ENCODE data around the gene RAB44.
"Not testable (repeated sequence)": the region's sequence is repeated elsewhere in the genome, so short reads cannot be mapped to it uniquely, and the experiment has no call there.

Gene RAB44

DNA sequence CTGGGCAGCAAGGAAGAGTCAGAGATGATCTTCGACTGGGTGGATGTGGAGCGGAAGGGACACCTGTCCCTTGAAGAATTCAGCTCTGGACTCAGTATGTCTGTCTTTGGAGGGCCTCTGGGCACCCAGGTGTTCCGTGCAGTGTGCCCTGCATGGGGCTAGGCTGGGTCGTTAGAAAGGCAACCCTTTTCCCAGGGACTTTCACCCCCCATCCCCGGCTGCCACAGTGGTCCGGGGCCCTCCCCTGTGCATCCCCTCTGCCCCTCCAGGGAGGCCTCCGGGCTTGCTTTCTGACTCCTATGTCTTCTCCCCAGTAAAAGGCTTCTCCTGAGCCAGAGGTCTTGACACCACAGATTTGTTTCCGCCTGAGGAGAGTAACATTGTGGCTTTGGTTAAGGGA is 16.2 kb downstream of the RAB44 start:
- DNase-seq (ENCODE audit: low spot score) = no peak

DNA sequence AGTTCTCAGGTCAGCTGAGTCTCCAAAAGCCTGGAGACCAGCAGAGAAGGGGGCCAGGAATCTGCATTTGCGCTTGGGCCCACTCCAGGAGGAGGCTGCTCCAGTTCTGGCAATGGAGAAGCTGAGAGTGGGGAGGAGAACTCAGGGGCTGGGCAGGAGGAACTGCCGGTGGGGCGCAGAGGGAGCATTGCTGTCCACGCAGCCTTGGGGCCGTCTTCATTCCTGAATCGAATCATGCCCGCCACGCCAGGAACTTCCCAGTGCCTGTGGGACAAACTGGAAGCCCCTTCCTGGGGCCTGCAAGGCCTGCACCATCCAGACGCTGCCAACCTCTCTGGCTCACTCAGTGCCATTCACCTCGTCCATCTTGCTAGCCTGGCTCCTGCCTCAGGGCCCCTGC is 16.9 kb downstream of the RAB44 start:
- no peak for DNase-seq (ENCODE audit: low spot score)

GRCh38 chr6:36715469-36715868 is 17.8 kb downstream of the RAB44 start:
- no peak for DNase-seq (ENCODE audit: low spot score)

GRCh38 chr6:36716476-36717093 is 19.0 kb downstream of the RAB44 start:
- DNase-seq (ENCODE audit: low spot score) = no peak

GRCh38 chr6:36717231-36717825 is 19.7 kb downstream of the RAB44 start:
- no peak for DNase-seq (ENCODE audit: low spot score)

GRCh38 chr6:36717871-36718540 is 20.4 kb downstream of the RAB44 start:
- DNase-seq (ENCODE audit: low spot score) = no peak

- DNase-seq (ENCODE audit: low spot score) = no peak
Observed at GRCh38 chr6:36718560-36718959, 20.9 kb downstream of the RAB44 start.

GRCh38 chr6:36719126-36719525 is 21.5 kb downstream of the RAB44 start:
- DNase-seq (ENCODE audit: low spot score) = no peak

DNA sequence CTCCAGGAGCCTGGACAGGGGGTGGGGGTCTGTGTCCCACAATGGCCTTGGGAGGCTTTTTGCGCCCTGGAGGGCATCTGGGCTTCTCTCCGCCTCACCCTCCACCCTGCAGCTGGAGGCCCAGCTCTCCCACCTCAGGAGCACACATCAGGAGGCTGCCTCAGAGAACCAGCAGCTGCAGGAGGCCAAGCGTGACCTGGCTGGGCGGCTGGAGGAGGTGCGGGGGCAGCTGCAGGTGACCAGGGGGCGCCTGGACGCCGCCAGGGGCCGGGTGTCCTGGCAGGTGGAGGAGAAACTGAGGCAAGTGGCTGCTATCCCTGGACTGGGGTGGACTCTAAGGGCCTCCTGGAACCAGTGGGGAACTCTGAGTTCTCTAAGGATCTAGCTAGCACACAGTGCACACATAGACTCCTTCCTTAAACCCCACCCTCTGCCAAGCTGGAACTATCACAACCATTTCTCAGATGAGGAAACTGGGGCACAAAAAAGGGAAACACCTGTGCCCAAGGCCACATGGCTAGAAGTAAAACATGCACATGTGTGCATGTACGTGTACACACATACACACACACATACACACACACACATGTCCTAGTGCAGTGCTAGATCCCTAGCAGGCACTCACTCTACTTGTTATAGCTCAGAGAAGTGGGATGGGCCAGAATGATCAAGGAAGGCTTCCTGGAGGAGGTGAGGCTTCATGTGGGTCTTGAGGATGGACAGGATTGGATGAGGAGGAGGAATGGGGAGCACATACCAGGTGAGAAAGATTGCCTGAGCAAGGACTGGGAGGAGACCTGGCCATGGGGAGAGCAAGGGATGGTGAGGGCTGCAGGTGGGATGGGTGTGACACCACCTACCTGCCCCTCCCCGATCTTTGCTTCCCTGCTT is 22.9 kb downstream of the RAB44 start:
- DNase-seq (ENCODE audit: low spot score) = no peak

DNA sequence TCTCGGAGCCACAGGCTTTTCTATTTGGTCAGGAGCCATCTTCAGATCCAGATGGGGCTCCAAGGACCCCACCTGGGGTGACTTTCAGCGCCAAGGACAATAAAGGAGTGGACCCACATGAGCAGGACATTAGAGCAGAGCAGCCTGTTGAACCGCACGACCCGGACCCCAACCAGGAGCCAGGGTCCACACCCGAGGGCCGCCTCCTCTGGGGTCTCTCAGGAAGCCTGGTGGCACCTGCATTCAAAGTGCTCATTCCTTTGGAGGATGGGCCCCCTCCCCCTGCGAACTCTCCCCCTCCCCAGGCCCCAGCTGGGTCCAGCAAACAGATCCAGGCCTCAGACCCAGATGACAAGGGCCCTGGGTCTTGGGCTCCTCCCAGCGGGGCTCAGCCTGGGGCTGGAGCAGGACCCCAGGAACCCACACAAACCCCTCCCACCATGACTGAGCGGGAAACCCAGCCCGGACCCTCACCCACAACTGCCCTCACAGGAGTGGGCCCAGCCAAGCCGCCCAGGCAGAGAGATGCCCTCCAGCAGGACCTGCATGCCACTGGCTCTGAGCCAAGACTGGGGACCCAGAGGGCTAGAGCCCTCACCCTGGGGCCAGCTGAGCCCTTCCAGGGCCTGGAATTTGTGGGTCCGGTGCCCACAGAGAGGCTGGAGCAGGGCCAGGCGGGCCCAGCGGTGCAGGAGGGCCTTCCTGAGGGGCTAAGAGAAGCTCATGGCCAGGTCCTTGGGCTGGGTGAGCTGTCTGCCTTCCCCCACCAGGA is 23.9 kb downstream of the RAB44 start:
- no peak for DNase-seq (ENCODE audit: low spot score)

GRCh38 chr6:36722365-36722764 is 24.7 kb downstream of the RAB44 start:
- DNase-seq (ENCODE audit: low spot score) = no peak

DNA sequence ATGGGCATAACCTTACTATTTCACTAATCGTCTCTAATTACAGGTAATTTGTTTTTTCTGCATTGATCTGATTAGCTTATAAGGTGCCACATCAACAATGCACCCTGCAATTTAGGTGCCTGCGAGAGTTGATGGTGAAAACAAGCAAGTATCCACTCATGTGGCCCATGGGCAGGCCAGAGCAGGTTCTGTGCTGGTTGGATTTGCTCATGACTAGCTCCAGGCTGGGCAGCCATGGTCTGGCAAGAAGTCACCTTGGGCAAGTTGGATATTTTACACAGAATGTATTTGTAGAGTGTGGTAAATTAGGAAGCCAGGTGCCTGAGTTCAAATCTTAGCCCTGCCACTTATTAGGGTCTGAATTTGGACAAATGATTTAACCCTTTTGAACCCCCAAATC is 25.3 kb downstream of the RAB44 start:
- no peak for DNase-seq (ENCODE audit: low spot score)

DNA sequence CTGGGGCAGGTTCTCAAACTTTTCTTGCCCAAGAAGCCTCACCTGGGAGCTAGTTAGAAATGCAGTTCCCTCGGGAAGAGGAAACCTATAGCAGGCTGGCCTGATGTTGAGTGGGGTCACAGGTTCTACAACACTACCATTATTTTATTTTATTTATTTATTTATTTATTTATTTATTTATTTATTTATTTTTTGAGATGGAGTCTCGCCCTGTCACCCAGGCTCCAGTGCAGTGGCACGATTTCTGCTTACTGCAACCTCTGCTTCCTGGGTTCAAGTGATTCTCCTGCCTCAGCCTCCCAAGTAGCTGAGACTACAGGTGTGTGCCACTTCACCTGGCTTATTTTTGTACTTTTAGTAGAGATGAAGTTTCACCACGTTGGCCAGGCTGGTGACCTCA is 26.4 kb downstream of the RAB44 start:
- DNase-seq (ENCODE audit: low spot score) = not testable (repeated sequence)

DNA sequence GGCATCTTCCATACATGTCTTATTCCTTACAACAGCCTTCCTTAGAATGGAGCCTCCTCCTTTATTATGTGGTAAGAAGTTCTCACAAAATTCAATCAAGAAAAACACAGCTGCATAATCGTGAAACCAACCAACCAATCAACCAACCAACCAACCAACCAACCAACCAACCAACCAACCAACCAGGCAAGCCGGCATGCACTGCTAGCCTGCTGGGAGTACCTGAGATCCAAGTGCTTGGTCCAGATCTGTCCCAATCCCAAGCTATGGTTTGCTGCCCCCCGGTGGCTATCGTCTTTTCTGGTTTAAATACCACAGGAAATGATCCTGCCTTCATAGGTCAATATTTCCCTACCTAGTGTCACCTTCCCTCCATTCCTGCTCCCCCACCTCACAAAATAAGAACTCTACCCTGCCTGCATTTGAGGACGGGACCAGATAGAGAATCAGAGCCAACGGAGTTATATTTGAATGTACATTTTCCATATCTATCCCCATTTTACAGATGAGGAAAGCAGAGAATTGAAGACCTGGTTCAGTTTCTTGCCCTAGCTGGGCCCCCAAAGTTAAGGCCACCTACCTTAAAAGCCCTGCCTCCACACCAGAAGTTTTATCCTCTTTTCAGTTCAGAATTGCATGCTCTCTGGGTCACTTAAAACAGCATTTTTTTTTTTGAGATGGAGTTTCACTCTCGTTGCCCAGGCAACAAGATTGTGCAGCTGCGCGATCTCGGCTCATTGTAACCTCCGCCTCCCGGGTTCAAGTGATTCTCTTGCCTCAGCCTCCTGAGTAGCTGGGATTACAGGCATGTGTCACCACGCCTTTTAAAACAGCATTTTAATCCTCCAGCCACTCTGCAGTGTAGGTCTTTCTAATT is 27.1 kb downstream of the RAB44 start:
- no peak for DNase-seq (ENCODE audit: low spot score)

GRCh38 chr6:36725581-36725980 is 28.0 kb downstream of the RAB44 start:
- DNase-seq (ENCODE audit: low spot score) = no peak

DNA sequence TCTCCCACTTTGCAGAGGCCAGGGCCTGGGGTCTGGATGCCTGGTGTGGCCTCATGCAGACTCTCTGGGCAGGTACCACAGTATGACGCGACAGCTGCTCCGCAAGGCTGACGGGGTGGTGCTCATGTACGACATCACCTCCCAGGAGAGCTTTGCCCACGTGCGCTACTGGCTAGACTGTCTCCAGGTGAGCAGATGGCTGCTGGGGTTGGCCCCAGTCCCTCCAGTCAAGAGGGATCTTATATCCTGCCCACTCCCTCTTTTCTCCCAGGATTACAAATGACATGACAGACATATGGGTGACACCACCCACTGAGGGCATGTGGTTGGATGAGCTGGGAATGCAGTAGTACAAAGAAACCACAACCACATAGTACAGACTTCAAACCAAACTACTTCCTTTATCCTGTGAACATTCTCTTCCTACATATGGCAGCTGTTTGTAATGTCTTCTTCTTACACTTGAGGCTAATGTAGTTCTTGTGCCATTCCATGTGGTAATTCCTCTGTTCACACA is 29.9 kb downstream of the RAB44 start:
- no peak for DNase-seq (ENCODE audit: low spot score)

GRCh38 chr6:36728289-36729160 is 30.9 kb downstream of the RAB44 start:
- DNase-seq (ENCODE audit: low spot score) = no peak

DNA sequence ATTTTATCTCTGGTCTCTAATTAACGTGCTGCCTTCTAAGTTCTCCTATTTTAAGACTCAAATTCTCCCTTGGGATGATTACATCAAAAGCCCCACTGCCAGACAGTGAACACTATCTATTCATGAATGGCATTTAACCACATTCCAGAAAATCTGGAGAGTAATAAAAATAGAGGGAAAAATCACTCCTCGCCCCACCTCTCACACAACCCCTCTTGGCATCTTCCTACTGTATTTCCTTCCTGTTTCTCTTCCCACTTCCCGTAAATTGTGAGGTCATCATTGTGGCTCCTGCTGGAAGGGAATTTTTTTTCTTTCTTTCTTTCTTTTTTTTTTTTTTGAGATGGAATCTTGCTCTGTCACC is 31.5 kb downstream of the RAB44 start:
- no peak for DNase-seq (ENCODE audit: low spot score)

All from globus pallidus (tissue), 1 donor.